GM10847 (cell line): ENCODE measurements around the gene HOXC11.
A peak's percentile ranks its signal among the peaks of the same experiment; 100 is the strongest.

Experiments
- POLR2A ChIP-seq: IDR thresholded peaks from 2 replicates; pipeline ENCODE4 v1.6.1; 2011; ENCODE audit not compliant: insufficient read length; ENCODE audit errors: extremely low read depth

The HOXC11 gene

GRCh38 chr12:54010053-54010971 lies 37.4 kb downstream of the HOXC11 start:
- TF ChIP-seq POLR2A: no peak

- TF ChIP-seq POLR2A: no peak
Observed at GRCh38 chr12:54010972-54011664, 38.2 kb downstream of the HOXC11 start.

- TF ChIP-seq POLR2A: no peak
Observed at GRCh38 chr12:54011665-54012532, 39.0 kb downstream of the HOXC11 start.

GRCh38 chr12:54012631-54013409 lies 39.9 kb downstream of the HOXC11 start:
- no peak for TF ChIP-seq POLR2A

- TF ChIP-seq POLR2A: no peak
Observed at GRCh38 chr12:54014377-54015017, 41.6 kb downstream of the HOXC11 start.

- no peak for TF ChIP-seq POLR2A
Observed at GRCh38 chr12:54015018-54015931, 42.3 kb downstream of the HOXC11 start.

GRCh38 chr12:54016051-54016450 lies 43.1 kb downstream of the HOXC11 start:
- TF ChIP-seq POLR2A: no peak

GRCh38 chr12:54016478-54016964 lies 43.6 kb downstream of the HOXC11 start:
- TF ChIP-seq POLR2A: no peak

- no peak for TF ChIP-seq POLR2A
Observed at GRCh38 chr12:54017027-54017788, 44.3 kb downstream of the HOXC11 start.

- peak; percentile 63 for TF ChIP-seq POLR2A
Observed at GRCh38 chr12:54017878-54018467, 45.0 kb downstream of the HOXC11 start.

- no peak for TF ChIP-seq POLR2A
Observed at GRCh38 chr12:54018468-54018984, 45.6 kb downstream of the HOXC11 start.
